ENCODE results near the gene TMEM126A. TPM values are rescaled to one million over a fixed set of nuclear protein-coding genes. Genes with fewer than 3 reads are reported as not detected.

The TMEM126A gene
- total RNA-seq, 4 donors from 2014 or later, result 8.9 to 15.0 (median 12.0) TPM

DNA sequence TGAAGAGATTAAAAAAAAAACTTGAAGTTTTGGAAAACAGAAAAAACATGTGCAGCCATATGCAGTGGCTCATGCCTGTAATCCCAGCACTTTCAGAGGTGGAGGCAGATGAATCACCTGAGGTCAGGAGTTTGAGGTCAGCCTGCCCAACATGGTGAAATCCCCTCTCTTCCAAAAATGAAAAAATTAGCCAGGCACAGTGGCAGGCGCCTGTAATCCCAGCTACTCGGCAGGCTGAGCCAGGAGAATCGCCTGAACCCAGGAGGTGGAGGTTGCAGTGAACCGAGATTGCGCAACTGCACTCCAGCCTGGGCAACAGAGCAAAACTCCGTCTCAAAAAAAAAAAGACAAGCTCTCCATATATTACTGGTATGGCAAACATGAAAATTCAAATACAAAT lies 28.3 kb upstream of the TMEM126A start:
- TF ChIP-seq, protein P1, sequence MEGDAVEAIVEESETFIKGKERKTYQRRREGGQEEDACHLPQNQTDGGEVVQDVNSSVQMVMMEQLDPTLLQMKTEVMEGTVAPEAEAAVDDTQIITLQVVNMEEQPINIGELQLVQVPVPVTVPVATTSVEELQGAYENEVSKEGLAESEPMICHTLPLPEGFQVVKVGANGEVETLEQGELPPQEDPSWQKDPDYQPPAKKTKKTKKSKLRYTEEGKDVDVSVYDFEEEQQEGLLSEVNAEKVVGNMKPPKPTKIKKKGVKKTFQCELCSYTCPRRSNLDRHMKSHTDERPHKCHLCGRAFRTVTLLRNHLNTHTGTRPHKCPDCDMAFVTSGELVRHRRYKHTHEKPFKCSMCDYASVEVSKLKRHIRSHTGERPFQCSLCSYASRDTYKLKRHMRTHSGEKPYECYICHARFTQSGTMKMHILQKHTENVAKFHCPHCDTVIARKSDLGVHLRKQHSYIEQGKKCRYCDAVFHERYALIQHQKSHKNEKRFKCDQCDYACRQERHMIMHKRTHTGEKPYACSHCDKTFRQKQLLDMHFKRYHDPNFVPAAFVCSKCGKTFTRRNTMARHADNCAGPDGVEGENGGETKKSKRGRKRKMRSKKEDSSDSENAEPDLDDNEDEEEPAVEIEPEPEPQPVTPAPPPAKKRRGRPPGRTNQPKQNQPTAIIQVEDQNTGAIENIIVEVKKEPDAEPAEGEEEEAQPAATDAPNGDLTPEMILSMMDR (IDR thresholded peaks at IDR 0.05), result no peak
- no peak for TF ChIP-seq POLR2A (IDR thresholded peaks at IDR 0.05)
- H3K4me3 ChIP-seq (ENCODE audit: low read depth, poor library complexity, severe bottlenecking), result no peak overlapping the region
- 75 to 82% methylated on average over 6 of the region's 6 CpGs for WGBS, 2 donors
- DNase-seq (ENCODE audit: low spot score in 2 of 2), result no peak
- intact Hi-C loops (cut with DNase I; ENCODE audit: low total_unique reads), result no loop called here

DNA sequence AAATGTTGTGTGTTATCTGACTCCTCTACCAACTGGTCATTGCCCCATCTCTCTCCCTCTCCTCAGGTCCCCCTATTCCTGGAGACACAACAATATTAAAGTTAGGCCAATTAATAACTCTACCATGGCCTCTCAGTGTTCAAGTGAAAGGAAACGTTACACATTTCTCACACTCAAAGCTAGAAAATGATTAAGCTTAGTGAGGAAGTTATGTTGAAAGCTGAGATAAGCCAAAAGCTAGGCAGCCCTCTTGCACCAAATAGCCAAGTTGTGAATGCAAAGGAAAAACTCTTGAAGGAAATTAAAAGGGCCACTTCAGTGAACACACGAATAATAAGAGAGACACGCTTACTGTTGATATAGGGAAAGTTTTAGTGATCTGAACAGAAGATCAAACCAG lies 27.5 kb upstream of the TMEM126A start:
- intact Hi-C loops (cut with DNase I; ENCODE audit: low total_unique reads), result no loop called here
- WGBS, 2 donors, result 88% methylated on average over 3 of the region's 3 CpGs
- no peak for TF ChIP-seq POLR2A (IDR thresholded peaks at IDR 0.05)
- TF ChIP-seq, protein P1 (IDR thresholded peaks at IDR 0.05), result no peak
- H3K4me3 ChIP-seq (ENCODE audit: low read depth, poor library complexity, severe bottlenecking), result no peak overlapping the region
- no peak for DNase-seq (ENCODE audit: low spot score in 2 of 2)

DNA sequence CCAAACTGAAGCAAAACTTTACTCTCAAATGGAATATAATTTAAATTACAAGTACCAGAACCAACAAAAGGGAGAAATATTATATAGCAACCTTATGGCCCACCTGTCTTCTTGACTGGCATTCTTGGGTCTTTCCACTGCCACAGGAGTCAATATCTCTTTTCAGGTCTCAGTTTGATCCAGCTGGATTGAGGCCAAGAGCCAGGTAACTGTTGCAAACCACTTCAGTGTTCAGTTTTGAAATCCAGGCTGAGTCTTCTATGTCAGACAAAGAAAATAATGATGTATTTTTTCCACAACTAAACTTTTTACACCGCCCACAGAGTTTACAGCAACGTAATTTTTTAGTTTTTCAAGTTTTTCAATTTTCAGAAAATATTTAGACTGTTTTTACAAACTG lies 21.3 kb upstream of the TMEM126A start:
- no peak for DNase-seq (ENCODE audit: low spot score in 2 of 2)
- TF ChIP-seq POLR2A (IDR thresholded peaks at IDR 0.05), result no peak
- TF ChIP-seq, protein P1 (IDR thresholded peaks at IDR 0.05), result no peak
- intact Hi-C loops (cut with DNase I; ENCODE audit: low total_unique reads), result no loop called here

DNA sequence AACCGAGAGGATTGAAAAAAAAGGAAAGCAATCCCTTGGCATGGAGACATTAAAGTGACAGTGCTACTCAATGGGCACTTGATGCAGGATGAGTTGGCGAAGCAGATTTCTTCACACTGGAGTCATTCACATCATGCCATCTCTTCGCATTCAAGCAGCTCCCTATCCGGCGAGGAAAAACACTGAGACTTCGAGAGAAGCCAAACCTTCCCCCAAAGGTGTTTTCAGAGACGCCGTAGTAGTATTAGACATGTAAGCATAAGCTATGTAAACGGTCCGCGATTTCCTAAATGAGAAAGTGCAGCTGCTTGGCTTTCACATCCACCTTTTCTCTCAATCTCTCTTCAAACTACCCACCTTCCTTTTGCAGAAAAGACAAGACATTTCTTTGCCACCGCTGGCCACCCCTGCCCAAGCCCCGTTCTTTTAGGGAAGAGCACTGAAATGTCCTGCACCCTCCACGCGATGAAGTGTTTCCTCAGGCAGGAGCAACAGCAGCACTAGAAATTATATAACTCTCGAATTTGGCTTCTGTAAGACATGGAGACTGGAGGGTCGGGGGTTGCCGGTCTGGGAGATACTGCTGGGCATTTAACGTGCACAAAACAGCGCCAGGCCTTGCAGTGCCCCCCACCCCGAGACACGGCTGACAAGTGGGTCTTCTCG lies 20.3 kb upstream of the TMEM126A start, which contains the start of gene DLG2:
DLG2 (minus strand) TSS at position 13 of the 666 bp plus-strand sequence.
- no peak for DNase-seq (ENCODE audit: low spot score in 2 of 2)
- intact Hi-C loops (cut with DNase I; ENCODE audit: low total_unique reads), result no loop called here
- TF ChIP-seq, protein P1 (IDR thresholded peaks at IDR 0.05), result no peak
- TF ChIP-seq POLR2A (IDR thresholded peaks at IDR 0.05), result no peak
- 0 to 1% methylated on average over 23 of the region's 23 CpGs for WGBS, 2 donors
- peak within 1 kb of the TSS; percentile 77 for H3K4me3 ChIP-seq (ENCODE audit: low read depth, poor library complexity, severe bottlenecking)

More for the DNA sequence above, 21.3 kb upstream of the TMEM126A start:
- no peak overlapping the region for H3K4me3 ChIP-seq (ENCODE audit: low read depth, poor library complexity, severe bottlenecking)
- WGBS, 2 donors, result 40 to 43% methylated on average over 2 of the region's 2 CpGs

DNA sequence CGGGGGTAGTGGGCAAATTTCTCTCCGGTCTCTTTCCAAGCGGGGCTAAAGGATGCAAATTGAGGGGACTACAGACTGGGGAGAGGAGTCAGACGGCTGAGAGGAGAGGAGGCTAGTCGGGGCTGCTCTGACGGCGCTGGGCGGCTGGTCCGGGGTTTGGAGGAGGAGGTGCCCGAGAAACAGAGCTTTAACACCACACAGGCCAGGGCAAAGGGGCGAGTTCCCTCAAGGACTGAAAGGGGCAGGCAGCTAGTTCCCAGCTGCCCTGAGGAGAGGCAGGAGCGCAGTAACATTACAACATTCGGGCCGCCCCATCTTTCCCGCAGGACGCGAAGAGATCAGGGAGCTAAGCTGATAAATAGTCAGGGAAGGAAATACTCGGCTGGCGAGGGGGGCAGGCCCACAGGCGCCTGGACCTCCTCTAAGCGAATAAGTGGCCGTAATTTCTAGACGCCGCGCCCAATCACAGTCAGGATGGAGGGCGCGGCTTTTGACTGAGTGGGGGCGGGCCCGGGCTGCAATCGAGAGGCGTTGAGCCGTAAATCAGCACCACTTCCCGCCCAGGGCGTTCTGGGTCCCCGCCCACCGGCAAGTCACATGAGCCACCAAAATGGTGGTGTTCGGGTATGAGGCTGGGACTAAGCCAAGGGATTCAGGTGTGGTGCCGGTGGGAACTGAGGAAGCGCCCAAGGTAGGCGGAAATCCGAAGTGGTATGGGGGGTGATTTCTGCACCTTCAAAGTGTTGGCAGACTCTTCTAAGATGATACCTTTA lies 19.6 kb upstream of the TMEM126A start, which contains the start of gene TMEM126B:
TMEM126B (plus strand) TSS at position 596 of the 773 bp plus-strand sequence; CDS start at position 611, 15 bp downstream.
- intact Hi-C loops (cut with DNase I; ENCODE audit: low total_unique reads), result no loop called here
- TF ChIP-seq POLR2A (IDR thresholded peaks at IDR 0.05), result no peak
- TF ChIP-seq, protein P1 (IDR thresholded peaks at IDR 0.05), result no peak
- peak within 1 kb of the TSS; percentile 77 for H3K4me3 ChIP-seq (ENCODE audit: low read depth, poor library complexity, severe bottlenecking)
- 0 to 1% methylated on average over 40 to 41 of the region's 41 CpGs for WGBS, 2 donors
- peak; percentile 98 to 100 for DNase-seq (ENCODE audit: low spot score in 2 of 2)

Measured in lower leg skin (tissue), 4 donors.